ENCODE results near the gene FRMPD4. TPM values are rescaled to one million over a fixed set of nuclear protein-coding genes. Genes with fewer than 3 reads are reported as not detected.
"Not testable (repeated sequence)": the region's sequence is repeated elsewhere in the genome, so short reads cannot be mapped to it uniquely, and the experiment has no call there.

The FRMPD4 gene
- total RNA-seq, 2 experiments from 2014 or later = not detected

GRCh38 chrX:12488771-12489170, 350.5 kb downstream of the FRMPD4 start:
- Mint-ChIP-seq H3K27me3 (ENCODE audit: low read depth) (no peaks in the 10 kb centered on the region), H3K4me3 (no peak overlapping the region), H3K9me3 (no peaks in the 10 kb centered on the region), H3K36me3 (ENCODE audit: low read depth) (no peaks in the 10 kb centered on the region), H3K27ac (no peak overlapping the region), H3K4me1 (ENCODE audit: low read depth) (no peaks in the 10 kb centered on the region)
- intact Hi-C loops (cut with micrococcal nuclease) = no loop called here
- CTCF ChIA-PET = no interaction called here
- no peak for DNase-seq

- no peak overlapping the region for H3K27ac Mint-ChIP-seq
- no peak overlapping the region for H3K4me3 Mint-ChIP-seq
- no peaks in the 10 kb centered on the region for H3K4me1 Mint-ChIP-seq (ENCODE audit: low read depth)
- CTCF ChIA-PET = no interaction called here
- no peaks in the 10 kb centered on the region for H3K36me3 Mint-ChIP-seq (ENCODE audit: low read depth)
- H3K27me3 Mint-ChIP-seq (ENCODE audit: low read depth) = no peaks in the 10 kb centered on the region
- no peaks in the 10 kb centered on the region for H3K9me3 Mint-ChIP-seq
- DNase-seq = no peak
- intact Hi-C loops (cut with micrococcal nuclease) = no loop called here
Observed at GRCh38 chrX:12489341-12489740, 351.1 kb downstream of the FRMPD4 start.

DNA sequence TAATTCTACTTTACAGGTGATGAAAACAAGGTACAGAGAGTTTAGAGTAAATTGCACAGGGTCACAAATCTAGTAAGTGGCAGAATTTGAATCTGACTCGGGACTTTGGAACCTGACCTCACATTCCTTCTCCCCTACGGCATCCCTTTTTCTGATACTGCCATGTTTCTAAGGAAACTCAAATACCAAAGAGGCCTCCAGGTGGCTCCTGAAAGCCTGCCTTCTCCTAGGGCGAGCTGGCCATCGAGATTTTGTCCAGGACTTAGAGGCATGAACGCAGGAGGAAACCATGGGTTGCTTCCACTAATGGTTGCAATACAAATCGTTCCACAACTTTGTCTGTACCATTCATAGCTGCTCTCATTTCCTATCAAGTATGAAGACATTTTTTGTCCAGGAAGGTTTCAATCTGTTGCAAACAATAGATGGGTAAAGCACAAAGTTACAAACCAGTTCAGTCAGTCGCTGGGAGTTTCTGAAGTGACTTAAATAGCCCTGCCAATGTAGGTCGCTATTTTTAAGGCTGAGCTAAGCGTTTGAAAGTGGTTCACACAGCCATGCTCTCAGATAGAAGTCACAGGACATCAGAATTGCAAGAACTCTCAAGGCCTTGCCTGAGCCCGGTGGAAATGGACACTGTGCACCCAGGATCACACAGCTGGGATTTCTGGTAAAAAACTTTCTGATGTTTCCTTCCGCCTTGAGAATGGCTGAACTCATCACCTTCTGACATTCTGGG, 356.3 kb downstream of the FRMPD4 start:
- H3K4me1 Mint-ChIP-seq (ENCODE audit: low read depth) = no peaks in the 10 kb centered on the region
- no peaks in the 10 kb centered on the region for H3K9me3 Mint-ChIP-seq
- CTCF ChIA-PET = no interaction called here
- no peaks in the 10 kb centered on the region for H3K27me3 Mint-ChIP-seq (ENCODE audit: low read depth)
- no peak overlapping the region for H3K4me3 Mint-ChIP-seq
- H3K36me3 Mint-ChIP-seq (ENCODE audit: low read depth) = no peaks in the 10 kb centered on the region
- intact Hi-C loops (cut with micrococcal nuclease) = loop anchor here (5.0 kb wide), 1 partner anchor 208 kb away; no protein-coding TSS in a partner anchor
- no peak for DNase-seq
- H3K27ac Mint-ChIP-seq = no peak overlapping the region

DNA sequence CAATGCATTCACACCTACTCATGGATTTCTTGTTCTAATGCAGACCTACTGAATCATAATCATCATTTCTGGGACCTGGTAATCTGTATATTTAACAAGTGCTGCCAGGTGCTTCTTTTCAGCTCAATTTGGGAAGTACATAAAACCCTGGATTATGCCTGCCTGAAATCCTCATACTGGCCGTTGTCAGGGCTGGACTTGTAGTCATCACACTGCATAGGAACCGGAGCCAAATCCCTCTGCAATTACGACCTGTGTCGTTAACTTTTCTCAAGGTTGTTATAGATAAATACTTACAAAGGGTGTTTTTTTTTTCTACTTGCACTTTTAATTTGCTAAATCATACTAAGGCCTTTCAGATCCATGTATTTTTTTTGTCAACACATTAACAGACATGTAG, 358.1 kb downstream of the FRMPD4 start:
- CTCF ChIA-PET = no interaction called here
- Mint-ChIP-seq H3K4me3 (no peak overlapping the region), H3K36me3 (ENCODE audit: low read depth) (no peaks in the 10 kb centered on the region), H3K9me3 (no peaks in the 10 kb centered on the region), H3K27ac (no peak overlapping the region), H3K4me1 (ENCODE audit: low read depth) (no peaks in the 10 kb centered on the region), H3K27me3 (ENCODE audit: low read depth) (no peaks in the 10 kb centered on the region)
- intact Hi-C loops (cut with micrococcal nuclease) = loop anchor here (5.0 kb wide), 1 partner anchor 206 kb away; no protein-coding TSS in a partner anchor
- no peak for DNase-seq

GRCh38 chrX:12497832-12498591, 359.7 kb downstream of the FRMPD4 start:
- DNase-seq = peak; percentile 6
- intact Hi-C loops (cut with micrococcal nuclease) = loop anchor here (5.0 kb wide), 1 partner anchor 204 kb away; no protein-coding TSS in a partner anchor
- Mint-ChIP-seq H3K27ac (no peak overlapping the region), H3K4me3 (no peak overlapping the region), H3K9me3 (no peaks in the 10 kb centered on the region), H3K36me3 (ENCODE audit: low read depth) (no peaks in the 10 kb centered on the region), H3K4me1 (ENCODE audit: low read depth) (no peaks in the 10 kb centered on the region), H3K27me3 (ENCODE audit: low read depth) (no peaks in the 10 kb centered on the region)
- CTCF ChIA-PET = no interaction called here

DNA sequence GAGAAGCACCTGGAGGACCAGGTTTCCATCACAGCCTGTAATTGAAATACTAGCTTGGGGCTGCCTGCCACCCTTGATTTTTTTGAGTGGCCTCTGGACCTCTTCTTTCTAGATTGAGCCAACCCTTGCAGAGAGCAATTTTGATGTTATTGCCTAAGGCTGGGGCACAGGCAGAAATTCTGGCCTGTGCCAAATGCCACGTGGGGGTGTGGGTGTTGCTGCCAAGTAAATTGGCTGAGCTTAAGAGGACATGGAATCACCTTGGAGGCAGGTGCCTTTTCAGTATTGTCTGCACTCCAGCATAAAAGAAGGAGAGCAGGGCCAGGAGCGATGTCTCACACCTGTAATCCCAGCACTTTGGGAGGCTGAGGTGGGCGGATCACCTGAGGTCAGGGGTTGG, 366.9 kb downstream of the FRMPD4 start:
- H3K36me3 Mint-ChIP-seq (ENCODE audit: low read depth) = no peaks in the 10 kb centered on the region
- no peaks in the 10 kb centered on the region for H3K9me3 Mint-ChIP-seq
- H3K27me3 Mint-ChIP-seq (ENCODE audit: low read depth) = no peaks in the 10 kb centered on the region
- H3K27ac Mint-ChIP-seq = no peak overlapping the region
- CTCF ChIA-PET = no interaction called here
- intact Hi-C loops (cut with micrococcal nuclease) = no loop called here
- no peak overlapping the region for H3K4me3 Mint-ChIP-seq
- DNase-seq = no peak
- no peaks in the 10 kb centered on the region for H3K4me1 Mint-ChIP-seq (ENCODE audit: low read depth)

DNA sequence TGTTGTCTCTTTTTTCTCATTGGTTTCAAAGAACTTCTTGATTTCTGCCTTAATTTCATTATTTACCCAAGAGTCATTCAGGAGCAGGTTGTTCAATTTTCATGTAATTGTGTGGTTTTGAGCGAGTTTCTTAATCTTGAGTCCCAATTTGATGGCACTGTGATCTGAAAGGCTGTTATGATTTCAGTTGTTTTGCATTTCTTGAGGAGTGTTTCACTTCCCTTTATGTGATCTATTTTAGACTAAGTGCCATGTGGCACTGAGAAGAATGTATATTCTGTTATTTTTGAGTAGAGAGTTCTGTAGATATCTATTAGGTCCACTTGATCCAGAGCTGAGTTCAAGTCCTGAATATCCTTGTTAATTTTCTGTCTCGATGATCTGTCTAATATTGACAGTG, 377.1 kb downstream of the FRMPD4 start:
- DNase-seq; H3K4me3 Mint-ChIP-seq; CTCF ChIA-PET; H3K36me3 Mint-ChIP-seq (ENCODE audit: low read depth); H3K4me1 Mint-ChIP-seq (ENCODE audit: low read depth); H3K27me3 Mint-ChIP-seq (ENCODE audit: low read depth); H3K27ac Mint-ChIP-seq; intact Hi-C loops (cut with micrococcal nuclease); H3K9me3 Mint-ChIP-seq: not testable (repeated sequence)

DNA sequence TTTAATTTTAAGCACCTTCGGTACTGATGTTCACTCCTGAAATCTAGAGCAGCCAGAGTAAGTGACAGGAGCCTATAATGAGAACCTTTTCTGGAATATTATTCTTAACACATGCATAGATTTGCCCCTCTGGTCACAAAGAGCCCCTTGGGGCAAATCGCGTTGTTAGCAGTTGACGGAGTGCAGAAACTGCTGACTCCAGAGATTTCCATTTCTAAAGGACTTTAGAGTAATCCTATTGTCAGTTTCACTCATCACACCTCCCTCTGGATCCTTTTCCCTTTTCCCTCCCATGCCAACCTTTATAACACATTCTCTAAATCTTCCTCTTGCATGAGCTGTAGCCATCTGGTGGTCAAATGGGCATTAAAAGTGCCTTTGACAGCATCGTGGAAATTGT, 388.0 kb downstream of the FRMPD4 start:
- H3K27me3 Mint-ChIP-seq (ENCODE audit: low read depth) = no peaks in the 10 kb centered on the region
- no peaks in the 10 kb centered on the region for H3K36me3 Mint-ChIP-seq (ENCODE audit: low read depth)
- H3K27ac Mint-ChIP-seq = no peak overlapping the region
- DNase-seq = no peak
- CTCF ChIA-PET = interaction anchor here (0.6 kb wide), 1 partner anchor 259 kb away, joined by 6 read pairs; no protein-coding TSS in a partner anchor
- intact Hi-C loops (cut with micrococcal nuclease) = no loop called here
- no peaks in the 10 kb centered on the region for H3K9me3 Mint-ChIP-seq
- no peak overlapping the region for H3K4me3 Mint-ChIP-seq
- no peaks in the 10 kb centered on the region for H3K4me1 Mint-ChIP-seq (ENCODE audit: low read depth)

GRCh38 chrX:12538096-12538495, 399.8 kb downstream of the FRMPD4 start:
- intact Hi-C loops (cut with micrococcal nuclease); H3K4me3 Mint-ChIP-seq; H3K36me3 Mint-ChIP-seq (ENCODE audit: low read depth); H3K27me3 Mint-ChIP-seq (ENCODE audit: low read depth); H3K4me1 Mint-ChIP-seq (ENCODE audit: low read depth); H3K9me3 Mint-ChIP-seq; CTCF ChIA-PET; H3K27ac Mint-ChIP-seq; DNase-seq: not testable (repeated sequence)

DNA sequence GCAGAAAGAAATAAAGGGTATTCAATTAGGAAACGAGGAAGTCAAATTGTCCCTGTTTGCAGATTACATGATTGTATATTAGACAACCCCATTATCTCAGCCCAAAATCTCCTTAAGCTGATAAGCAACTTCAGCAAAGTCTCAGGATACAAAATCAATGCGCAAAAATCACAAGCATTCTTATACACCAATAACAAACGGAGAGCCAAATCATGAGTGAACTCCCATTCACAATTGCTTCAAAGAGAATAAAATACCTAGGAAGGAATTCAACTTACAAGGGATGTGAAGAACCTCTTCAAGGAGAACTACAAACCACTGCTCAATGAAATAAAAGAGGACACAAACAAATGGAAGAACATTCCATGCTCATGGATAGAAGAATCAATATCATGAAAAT, 404.0 kb downstream of the FRMPD4 start:
- H3K9me3 Mint-ChIP-seq; H3K4me1 Mint-ChIP-seq (ENCODE audit: low read depth); H3K27ac Mint-ChIP-seq; H3K36me3 Mint-ChIP-seq (ENCODE audit: low read depth); intact Hi-C loops (cut with micrococcal nuclease); H3K4me3 Mint-ChIP-seq; DNase-seq; CTCF ChIA-PET; H3K27me3 Mint-ChIP-seq (ENCODE audit: low read depth): not testable (repeated sequence)

DNA sequence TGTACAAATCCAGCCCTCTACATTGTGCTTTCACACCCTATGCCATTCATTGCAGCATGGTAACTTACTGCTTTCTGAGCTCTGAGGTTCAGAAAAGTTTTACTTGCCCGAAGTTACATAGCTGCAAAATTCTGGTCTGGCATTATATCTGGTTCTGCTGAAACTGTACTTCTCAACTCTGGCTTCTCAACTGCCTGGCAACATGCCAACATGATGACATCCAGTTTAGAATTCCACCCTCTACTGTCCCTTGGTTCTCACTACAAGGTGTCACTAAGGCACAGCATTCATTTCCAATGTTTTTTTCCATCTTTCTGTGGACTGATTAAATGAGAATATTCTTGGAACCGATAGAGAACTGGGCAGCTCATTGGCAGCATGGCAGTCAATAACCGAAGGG, 410.1 kb downstream of the FRMPD4 start:
- intact Hi-C loops (cut with micrococcal nuclease) = no loop called here
- CTCF ChIA-PET = no interaction called here
- Mint-ChIP-seq H3K9me3 (no peaks in the 10 kb centered on the region), H3K4me1 (ENCODE audit: low read depth) (no peaks in the 10 kb centered on the region), H3K4me3 (no peak overlapping the region), H3K27ac (no peak overlapping the region), H3K36me3 (ENCODE audit: low read depth) (no peaks in the 10 kb centered on the region), H3K27me3 (ENCODE audit: low read depth) (no peaks in the 10 kb centered on the region)
- DNase-seq = no peak

GRCh38 chrX:12548746-12549145, 410.5 kb downstream of the FRMPD4 start:
- Mint-ChIP-seq H3K4me3 (no peak overlapping the region), H3K27ac (no peak overlapping the region), H3K4me1 (ENCODE audit: low read depth) (no peaks in the 10 kb centered on the region), H3K9me3 (no peaks in the 10 kb centered on the region), H3K36me3 (ENCODE audit: low read depth) (no peaks in the 10 kb centered on the region), H3K27me3 (ENCODE audit: low read depth) (no peaks in the 10 kb centered on the region)
- intact Hi-C loops (cut with micrococcal nuclease) = no loop called here
- DNase-seq = peak; percentile 18
- CTCF ChIA-PET = no interaction called here

DNA sequence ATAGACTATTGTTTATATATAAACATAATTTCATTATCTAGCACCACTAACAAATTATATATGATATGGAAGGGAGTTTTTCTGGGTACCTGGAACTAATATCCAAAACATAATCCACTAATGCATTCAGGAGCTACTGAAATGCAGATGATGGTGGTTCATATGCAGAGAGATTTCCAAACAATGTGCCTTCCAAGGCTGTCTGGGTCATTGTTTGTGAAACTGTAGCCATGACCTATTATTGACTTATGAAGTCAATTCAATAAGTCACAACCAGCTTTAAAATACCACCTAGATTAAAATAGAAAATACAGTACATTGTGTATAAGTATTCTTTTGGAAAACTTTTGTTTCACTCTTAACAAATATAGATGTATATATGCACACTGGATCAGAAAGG, 415.9 kb downstream of the FRMPD4 start:
- Mint-ChIP-seq H3K27me3 (ENCODE audit: low read depth) (no peaks in the 10 kb centered on the region), H3K9me3 (no peaks in the 10 kb centered on the region), H3K4me1 (ENCODE audit: low read depth) (no peaks in the 10 kb centered on the region), H3K27ac (no peak overlapping the region), H3K4me3 (no peak overlapping the region), H3K36me3 (ENCODE audit: low read depth) (no peaks in the 10 kb centered on the region)
- intact Hi-C loops (cut with micrococcal nuclease) = no loop called here
- no peak for DNase-seq
- CTCF ChIA-PET = interaction anchor here (0.7 kb wide), 1 partner anchor 9 kb away, joined by 3 read pairs; no protein-coding TSS in a partner anchor
